Dendritic cell treated with granulocyte-macrophage colony-stimulating factor and Interleukin-4, amounts not matched to agents 40 ng/mL and 50 ng/mL, for 4 days (primary cell): ENCODE results near the gene SULF2.
"Not testable (repeated sequence)": the region's sequence is repeated elsewhere in the genome, so short reads cannot be mapped to it uniquely, and the experiment has no call there.

Experiments used
- H3K27ac Mint-ChIP-seq: one replicate; pipeline ENCODE4 v1.8.0; 2022; ENCODE audit warnings: mild to moderate bottlenecking, mixed read lengths
- H3K27me3 Mint-ChIP-seq: one replicate; pipeline ENCODE4 v1.8.0; 2022; ENCODE audit warnings: mild to moderate bottlenecking, mixed read lengths
- H3K36me3 Mint-ChIP-seq: one replicate; pipeline ENCODE4 v1.8.0; 2022; ENCODE audit warnings: low read depth, mixed read lengths
- H3K4me1 Mint-ChIP-seq: one replicate; pipeline ENCODE4 v1.8.0; 2022; ENCODE audit warnings: low read depth, mixed read lengths
- H3K4me3 Mint-ChIP-seq: one replicate; pipeline ENCODE4 v1.8.0; 2022; ENCODE audit warnings: mild to moderate bottlenecking, moderate library complexity, mixed read lengths
- H3K9me3 Mint-ChIP-seq: one replicate; pipeline ENCODE4 v1.8.0; 2022; ENCODE audit warnings: mixed read lengths
- intact Hi-C: fragments of 100-400 bp; cut with micrococcal nuclease; formaldehyde crosslinking; loops from one replicate; pipeline ENCODE4 v1.15.0; 2022

The SULF2 gene

DNA sequence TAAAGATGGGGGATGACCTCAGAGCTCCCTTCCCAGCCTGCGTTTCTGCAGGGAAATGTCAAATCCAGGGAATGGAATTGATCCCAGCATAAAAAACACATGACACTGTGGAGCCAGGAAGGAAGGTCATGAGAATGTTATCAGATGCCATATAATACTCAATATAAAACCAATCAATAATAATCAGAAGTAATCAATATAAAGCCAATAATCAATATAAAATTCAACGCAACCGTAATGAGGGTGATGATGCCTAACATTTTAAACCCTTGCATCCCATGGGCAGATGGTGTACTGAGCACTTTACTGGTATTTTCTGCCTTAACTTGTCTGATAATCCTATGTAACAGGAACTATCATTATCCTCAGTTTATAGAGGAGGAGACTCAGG, 30.1 kb upstream of the SULF2 start:
- H3K27ac Mint-ChIP-seq = no peak overlapping the region
- H3K9me3 Mint-ChIP-seq = no peaks in the 10 kb centered on the region
- no peaks in the 10 kb centered on the region for H3K36me3 Mint-ChIP-seq
- H3K27me3 Mint-ChIP-seq = peaks cover 67% of the 10 kb centered on the region
- intact Hi-C loops = no loop called here
- no peak overlapping the region for H3K4me3 Mint-ChIP-seq
- H3K4me1 Mint-ChIP-seq = peaks cover 5% of the 10 kb centered on the region

DNA sequence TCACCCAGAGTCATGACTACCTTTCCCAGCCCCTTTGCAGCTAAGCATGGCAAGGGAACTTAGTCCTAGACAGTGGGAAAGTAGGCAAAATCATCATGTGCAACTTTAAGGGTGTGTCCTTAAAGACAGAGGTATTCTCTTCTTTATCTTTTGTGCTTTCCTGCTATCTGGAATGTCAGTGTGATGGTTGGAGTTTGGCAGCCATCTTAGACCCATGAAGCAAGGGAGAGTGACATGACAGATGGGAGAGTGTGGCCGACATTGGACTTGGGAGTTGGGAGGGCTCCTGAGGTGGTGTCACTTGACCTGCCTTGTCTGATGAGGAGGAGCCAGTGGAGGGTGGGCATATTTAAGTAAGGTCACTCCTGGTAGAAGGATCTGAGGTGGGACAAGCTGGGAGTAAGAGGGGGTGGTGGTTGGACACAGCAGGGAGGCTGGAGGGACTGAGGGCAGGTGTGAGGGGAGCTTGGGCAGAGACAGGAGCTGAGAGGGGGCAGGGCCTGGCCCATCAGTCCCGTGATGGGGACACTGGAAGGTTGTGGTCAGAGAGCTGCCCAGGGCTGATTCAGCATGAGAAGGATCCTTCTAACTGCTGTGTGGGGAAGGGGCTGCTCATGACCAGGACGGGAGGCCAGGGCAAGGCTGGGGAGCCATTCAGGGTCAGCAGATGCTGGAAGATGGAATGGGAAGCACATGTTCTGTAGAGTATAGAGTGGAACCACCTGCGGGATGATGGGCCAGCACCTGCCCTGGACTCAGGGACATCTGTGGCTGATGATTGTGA, 29.5 kb upstream of the SULF2 start:
- H3K27me3 Mint-ChIP-seq = peaks cover 73% of the 10 kb centered on the region

DNA sequence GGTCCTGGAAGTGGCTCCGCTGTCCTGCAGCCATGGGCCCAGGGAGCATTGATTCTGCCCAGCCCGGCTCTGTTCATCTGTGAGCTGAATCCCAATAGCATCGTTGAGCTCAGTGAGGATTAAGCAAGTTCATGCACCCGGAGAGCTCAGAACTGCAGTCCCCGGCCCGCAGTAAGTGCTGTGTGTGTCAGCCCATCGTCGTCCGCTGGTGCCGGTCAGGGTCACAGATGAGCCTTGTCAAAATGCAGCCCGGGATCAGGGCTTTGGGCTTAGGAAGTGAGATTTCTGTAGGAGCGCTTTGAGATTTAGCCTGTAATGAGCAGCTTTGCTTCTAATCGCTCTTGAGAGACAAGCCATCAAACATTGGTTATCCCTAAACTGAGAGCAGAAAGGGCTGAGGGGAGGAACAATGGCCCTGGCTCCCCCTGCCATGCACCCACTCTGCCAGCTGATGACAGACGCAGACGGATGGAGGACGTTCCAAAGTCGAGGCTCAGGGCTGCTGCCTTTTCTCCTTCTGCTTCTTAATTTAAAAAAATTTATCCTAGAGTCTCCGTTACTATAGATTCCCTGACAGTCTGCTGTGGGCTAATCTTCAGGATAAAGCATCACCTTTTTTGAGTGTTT, 25.6 kb upstream of the SULF2 start:
- intact Hi-C loops = no loop called here
- Mint-ChIP-seq H3K4me1 (no peaks in the 10 kb centered on the region), H3K36me3 (no peaks in the 10 kb centered on the region), H3K4me3 (no peak overlapping the region), H3K27me3 (peaks cover 73% of the 10 kb centered on the region), H3K27ac (no peak overlapping the region), H3K9me3 (no peaks in the 10 kb centered on the region)

More for the DNA sequence above, 29.5 kb upstream of the SULF2 start:
- Mint-ChIP-seq H3K4me3 (no peak overlapping the region), H3K27ac (no peak overlapping the region), H3K9me3 (no peaks in the 10 kb centered on the region), H3K4me1 (peaks cover 5% of the 10 kb centered on the region), H3K36me3 (no peaks in the 10 kb centered on the region)
- intact Hi-C loops = no loop called here

DNA sequence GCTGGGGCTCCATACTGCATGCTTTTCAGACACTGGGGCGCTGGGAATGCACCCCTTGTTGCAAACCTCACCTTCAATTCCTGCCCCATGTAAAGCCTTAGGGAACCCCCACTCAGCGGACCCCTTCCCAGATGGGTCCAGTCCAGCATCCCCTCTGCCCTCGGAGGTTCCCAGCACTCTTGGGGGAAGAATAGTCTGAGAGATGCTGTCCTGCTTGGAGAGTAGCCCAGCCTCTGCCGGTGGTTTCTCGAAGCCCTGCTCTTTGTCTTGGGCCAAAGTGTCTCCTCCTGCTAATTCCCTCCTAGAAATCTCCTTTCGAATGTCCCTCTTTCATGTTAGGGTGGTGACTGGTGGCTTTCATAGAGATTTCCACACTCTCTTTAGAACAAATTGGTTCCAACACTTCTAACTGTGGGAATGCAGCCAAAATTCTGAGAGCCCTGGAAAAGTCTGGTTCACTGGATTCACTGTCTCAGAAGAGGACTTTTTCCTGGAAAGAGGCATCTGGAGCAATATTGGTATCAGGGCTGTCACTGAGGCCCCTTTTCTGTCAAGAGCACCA, 24.9 kb upstream of the SULF2 start:
- no peaks in the 10 kb centered on the region for H3K9me3 Mint-ChIP-seq

DNA sequence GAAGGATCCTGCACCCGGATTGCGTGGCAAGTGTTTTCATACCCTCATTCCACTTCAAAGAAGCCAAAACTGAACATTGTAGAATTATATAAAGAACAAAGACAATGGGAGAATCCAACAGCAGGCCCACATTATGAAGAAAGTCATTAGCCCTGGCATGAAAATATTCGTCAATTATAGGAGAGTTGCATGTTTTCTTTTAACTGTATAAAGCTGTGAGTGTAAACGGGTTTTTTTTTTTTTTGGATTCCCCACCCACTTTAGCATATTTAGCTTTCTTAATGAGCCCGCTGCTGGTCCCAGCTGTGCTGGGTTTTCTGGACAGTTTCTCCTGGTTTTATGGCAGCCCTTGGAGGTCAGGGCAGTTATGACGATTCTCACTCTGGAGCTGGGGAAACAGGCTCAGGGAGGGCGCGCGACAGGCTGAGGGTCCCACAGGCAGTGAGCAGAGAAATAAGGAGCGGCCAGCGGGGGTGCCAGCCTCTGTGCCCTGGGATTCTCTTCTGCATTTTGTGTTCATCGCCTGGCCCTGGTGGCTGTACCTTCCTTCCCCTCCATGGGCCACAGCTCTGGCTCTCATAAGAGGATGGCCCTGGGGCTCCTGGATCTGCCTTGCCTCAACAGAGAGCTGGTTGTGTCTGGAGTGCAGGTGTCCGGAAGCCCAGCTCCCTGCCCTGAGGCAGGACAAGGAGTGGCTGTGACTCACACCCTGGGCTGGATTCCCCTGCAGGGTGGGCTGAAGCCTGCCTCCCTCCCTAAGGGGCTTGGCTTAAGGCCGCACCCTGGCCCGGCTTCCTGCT, 24.1 kb upstream of the SULF2 start:
- intact Hi-C loops = no loop called here
- H3K9me3 Mint-ChIP-seq = no peaks in the 10 kb centered on the region
- no peaks in the 10 kb centered on the region for H3K36me3 Mint-ChIP-seq
- no peak overlapping the region for H3K27ac Mint-ChIP-seq
- H3K27me3 Mint-ChIP-seq = peaks cover 75% of the 10 kb centered on the region
- H3K4me3 Mint-ChIP-seq = no peak overlapping the region
- H3K4me1 Mint-ChIP-seq = no peaks in the 10 kb centered on the region

More for the DNA sequence above, 24.9 kb upstream of the SULF2 start:
- no peak overlapping the region for H3K4me3 Mint-ChIP-seq
- intact Hi-C loops = no loop called here
- H3K27ac Mint-ChIP-seq = no peak overlapping the region
- H3K36me3 Mint-ChIP-seq = no peaks in the 10 kb centered on the region
- no peaks in the 10 kb centered on the region for H3K4me1 Mint-ChIP-seq
- peaks cover 75% of the 10 kb centered on the region for H3K27me3 Mint-ChIP-seq

DNA sequence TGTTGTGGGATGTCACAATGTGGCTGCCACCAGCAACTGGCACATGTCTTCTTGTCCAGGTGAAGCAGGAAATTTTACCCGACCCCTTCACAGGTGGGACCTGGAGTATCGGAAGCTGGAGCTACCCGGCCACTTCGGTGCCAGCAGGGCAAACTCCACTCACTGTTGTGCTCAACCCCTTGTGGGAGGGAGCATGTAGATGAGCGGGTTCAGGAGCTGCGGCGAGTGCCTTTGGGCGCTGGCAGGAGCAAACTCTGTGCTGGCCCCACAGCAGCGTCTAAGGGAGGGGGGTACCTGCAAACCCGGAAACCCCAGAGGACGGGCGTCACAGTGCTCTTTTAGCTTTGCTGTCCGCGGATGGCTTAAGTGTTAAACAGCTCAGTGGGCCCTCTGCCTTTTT, 20.7 kb upstream of the SULF2 start:
- Mint-ChIP-seq H3K4me1 (no peaks in the 10 kb centered on the region), H3K27ac (no peak overlapping the region), H3K27me3 (peaks cover 60% of the 10 kb centered on the region), H3K9me3 (no peaks in the 10 kb centered on the region), H3K36me3 (no peaks in the 10 kb centered on the region), H3K4me3 (no peak overlapping the region)
- intact Hi-C loops = no loop called here

DNA sequence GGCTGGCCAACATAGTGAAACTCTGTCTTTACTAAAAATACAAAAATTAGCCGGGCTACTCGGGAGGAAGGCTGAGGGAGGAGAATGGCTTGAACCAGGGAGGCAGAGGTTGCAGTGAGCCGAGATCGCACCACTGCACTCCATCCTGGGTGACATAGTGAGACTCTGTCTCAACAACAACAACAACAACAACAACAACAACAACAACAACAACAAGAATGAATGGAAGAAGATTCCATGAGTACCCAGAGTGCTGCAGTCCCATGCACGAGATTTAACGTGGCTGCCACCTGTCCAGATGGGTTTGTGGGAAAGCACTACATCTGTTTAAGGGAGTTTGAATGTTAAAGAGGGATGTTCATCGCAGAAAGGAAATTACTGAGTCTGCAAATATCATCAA, 19.7 kb upstream of the SULF2 start:
- peaks cover 50% of the 10 kb centered on the region for H3K27me3 Mint-ChIP-seq
- H3K4me3 Mint-ChIP-seq = not testable (repeated sequence)

DNA sequence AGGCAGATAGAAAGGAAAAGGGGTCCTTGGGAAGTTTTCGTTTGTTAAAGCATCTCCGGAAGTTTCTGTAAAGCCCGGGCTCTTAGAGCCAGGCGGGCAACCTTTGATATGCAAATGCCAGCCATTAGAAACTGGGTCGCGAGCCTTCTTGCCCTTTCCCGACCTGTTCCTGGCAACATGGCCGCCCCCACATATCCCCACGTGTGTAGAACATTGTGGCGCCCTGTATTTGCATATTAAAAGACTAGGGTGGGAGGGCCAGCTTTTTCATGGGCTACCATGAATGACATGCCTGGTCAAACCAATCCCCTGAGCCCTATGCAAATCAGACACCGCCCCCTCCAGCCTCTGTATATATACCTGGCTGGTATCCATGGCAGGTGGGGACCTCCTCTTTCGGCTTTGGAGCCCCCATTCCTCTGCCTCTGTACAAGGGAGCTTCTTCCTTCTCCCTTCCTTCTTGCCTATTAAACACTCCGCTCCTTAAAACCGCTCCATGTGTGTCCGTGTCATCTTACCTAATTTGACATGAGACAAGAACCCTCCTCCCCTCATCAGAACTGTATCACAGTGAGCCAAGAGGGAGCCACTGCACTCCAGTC, 19.0 kb upstream of the SULF2 start:
- H3K4me3 Mint-ChIP-seq, H3K36me3 Mint-ChIP-seq, H3K4me1 Mint-ChIP-seq, intact Hi-C loops, H3K9me3 Mint-ChIP-seq, H3K27ac Mint-ChIP-seq: not testable (repeated sequence)
- peaks cover 43% of the 10 kb centered on the region for H3K27me3 Mint-ChIP-seq

More for the DNA sequence above, 19.7 kb upstream of the SULF2 start:
- H3K36me3 Mint-ChIP-seq, H3K9me3 Mint-ChIP-seq, H3K27ac Mint-ChIP-seq, intact Hi-C loops, H3K4me1 Mint-ChIP-seq: not testable (repeated sequence)

DNA sequence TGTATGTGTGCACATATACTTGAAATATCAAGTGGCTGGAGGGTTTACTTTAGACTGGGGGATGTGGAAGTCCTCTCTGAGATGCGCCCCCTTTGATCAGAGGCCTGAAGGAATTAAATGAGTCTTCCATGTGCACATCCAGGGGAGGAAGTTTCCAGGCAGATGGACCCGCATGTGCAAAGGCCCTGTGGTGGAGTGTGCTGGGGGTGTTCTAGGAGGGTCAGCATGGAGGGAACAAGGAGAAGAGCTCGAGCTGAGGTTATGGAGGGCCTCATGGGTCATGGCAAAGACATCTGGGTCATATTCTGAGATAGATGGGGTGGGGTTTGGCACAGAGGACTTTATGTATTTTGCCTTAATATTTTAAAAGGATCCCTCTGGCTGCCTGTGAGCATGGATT, 17.7 kb upstream of the SULF2 start:
- Mint-ChIP-seq H3K9me3 (no peaks in the 10 kb centered on the region), H3K4me3 (no peak overlapping the region), H3K36me3 (no peaks in the 10 kb centered on the region), H3K4me1 (peaks cover 13% of the 10 kb centered on the region), H3K27ac (no peak overlapping the region), H3K27me3 (peaks cover 42% of the 10 kb centered on the region)
- intact Hi-C loops = no loop called here

DNA sequence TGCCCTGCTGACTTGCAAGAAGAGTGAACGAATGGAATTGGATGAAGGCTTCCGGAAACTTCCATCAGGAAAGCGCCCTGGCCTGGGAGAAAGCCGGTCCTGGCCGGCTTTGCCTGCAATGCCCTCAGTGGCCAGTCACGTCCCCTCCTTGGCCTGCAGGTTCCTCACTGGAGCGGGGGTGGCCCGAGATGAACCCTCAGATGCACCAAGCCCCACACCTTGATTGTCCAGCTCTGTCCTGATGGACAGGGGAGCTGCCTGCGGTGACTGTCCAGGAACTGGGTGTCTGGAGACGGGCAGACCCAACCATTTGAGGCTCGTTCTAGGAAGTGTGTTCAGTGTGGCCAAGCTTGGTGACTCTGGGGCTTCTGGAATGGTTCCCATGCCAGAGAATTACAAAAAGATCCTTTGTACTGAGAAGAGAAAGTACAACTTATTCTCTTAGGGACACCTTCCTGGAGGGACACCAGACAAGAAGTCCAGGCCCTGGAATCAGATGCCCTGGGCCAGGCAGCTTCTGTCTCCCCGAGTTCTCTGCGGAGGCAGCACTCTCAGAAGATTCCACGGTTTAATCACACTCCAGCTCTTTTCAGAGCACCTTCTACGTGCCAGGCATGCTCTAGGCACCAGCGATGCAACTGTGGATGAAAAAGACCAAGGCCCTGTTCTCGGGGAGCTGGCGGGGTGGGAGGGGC, 17.1 kb upstream of the SULF2 start:
- no peaks in the 10 kb centered on the region for H3K36me3 Mint-ChIP-seq
- intact Hi-C loops = no loop called here
- peaks cover 14% of the 10 kb centered on the region for H3K4me1 Mint-ChIP-seq
- H3K27me3 Mint-ChIP-seq = peaks cover 36% of the 10 kb centered on the region
- no peak overlapping the region for H3K27ac Mint-ChIP-seq
- H3K9me3 Mint-ChIP-seq = no peaks in the 10 kb centered on the region
- H3K4me3 Mint-ChIP-seq = no peak overlapping the region

DNA sequence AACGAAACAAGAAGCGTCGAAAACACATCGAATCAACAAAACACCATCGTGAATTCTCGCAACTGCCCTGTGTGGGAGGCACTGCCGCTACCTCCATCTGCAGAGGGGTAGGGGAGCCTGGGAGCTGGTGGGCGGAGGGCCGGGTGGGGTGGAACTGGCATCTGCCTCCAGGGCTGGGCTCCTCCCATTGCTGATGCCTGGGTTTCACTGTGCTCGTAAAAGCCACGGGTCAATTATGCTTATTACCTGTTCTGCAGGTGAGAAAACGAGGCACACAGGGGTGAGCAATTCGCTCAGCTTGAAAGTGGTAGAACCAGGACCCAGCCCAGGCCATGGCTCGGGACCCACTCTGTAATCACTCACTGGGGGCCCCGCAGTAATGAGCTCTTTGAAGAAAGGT, 16.5 kb upstream of the SULF2 start:
- intact Hi-C loops = no loop called here
- H3K9me3 Mint-ChIP-seq = no peaks in the 10 kb centered on the region

DNA sequence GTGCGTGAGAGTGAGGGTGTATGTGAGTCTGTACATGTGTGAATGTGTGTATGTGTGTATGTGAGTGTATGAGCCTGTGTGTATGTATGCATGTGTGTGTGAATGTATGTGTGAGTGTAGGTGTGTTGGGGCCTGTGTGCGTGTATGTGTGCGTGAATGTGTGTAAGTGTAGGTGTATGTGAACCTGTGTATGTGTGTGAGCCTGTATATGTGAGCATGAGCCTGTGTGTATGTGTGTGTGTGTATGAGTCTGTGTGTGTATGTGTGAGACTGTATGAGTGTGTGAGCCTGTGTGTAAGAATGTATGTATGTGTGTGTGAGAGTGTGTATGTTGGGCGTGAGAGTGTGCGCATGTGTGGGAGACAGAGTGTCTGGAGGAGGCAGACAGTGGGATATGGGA, 15.8 kb upstream of the SULF2 start:
- Mint-ChIP-seq H3K27me3 (peaks cover 24% of the 10 kb centered on the region), H3K4me1 (peaks cover 23% of the 10 kb centered on the region), H3K36me3 (no peaks in the 10 kb centered on the region), H3K4me3 (no peak overlapping the region), H3K27ac (no peak overlapping the region), H3K9me3 (no peaks in the 10 kb centered on the region)
- intact Hi-C loops = no loop called here

More for the DNA sequence above, 16.5 kb upstream of the SULF2 start:
- H3K27me3 Mint-ChIP-seq = peaks cover 31% of the 10 kb centered on the region
- H3K36me3 Mint-ChIP-seq = no peaks in the 10 kb centered on the region
- H3K27ac Mint-ChIP-seq = no peak overlapping the region
- peaks cover 20% of the 10 kb centered on the region for H3K4me1 Mint-ChIP-seq
- no peak overlapping the region for H3K4me3 Mint-ChIP-seq

DNA sequence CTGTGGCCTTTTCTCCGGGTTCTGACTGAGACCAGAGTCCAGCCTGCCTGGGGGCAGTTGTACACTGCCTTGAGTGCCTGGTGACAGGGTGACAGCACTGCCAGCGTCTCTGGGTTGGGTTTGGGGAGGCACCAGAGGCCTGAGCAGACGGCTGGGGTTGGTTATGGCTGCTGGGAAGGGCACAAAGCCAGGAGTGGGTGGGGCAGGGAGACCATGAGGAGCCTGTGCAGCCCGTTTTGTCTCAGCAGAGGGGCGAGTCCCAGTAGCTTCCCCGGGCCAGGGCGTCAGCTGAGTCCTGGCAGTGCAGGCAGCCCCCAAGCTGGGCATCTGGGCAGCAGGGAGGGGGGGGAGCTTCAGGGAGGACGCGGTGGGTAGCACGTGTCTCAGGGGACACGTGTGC, 15.3 kb upstream of the SULF2 start:
- H3K4me1 Mint-ChIP-seq = peaks cover 28% of the 10 kb centered on the region
- intact Hi-C loops = no loop called here
- no peak overlapping the region for H3K27ac Mint-ChIP-seq
- H3K9me3 Mint-ChIP-seq = no peaks in the 10 kb centered on the region
- no peaks in the 10 kb centered on the region for H3K36me3 Mint-ChIP-seq
- H3K4me3 Mint-ChIP-seq = no peak overlapping the region
- H3K27me3 Mint-ChIP-seq = peaks cover 19% of the 10 kb centered on the region
